Mesothelial cell of epicardium (in vitro differentiated cells): ENCODE data around the gene ENG. TPM values are rescaled to one million over a fixed set of nuclear protein-coding genes. Genes with fewer than 3 reads are reported as not detected.

ENCODE experiments used
- DNase-seq, 2 experiments: peaks; one replicate each; pipeline ENCODE4 v3.0.0; 2021; ENCODE audit warnings: low spot score in 2 of 2; ENCODE audit not compliant: unreplicated experiment in 2 of 2
- H3K27ac Mint-ChIP-seq: 2 replicates; pipeline ENCODE4 v1.8.0; 2021; ENCODE audit warnings: mixed read lengths
- H3K27me3 Mint-ChIP-seq: 2 replicates; pipeline ENCODE4 v1.8.0; 2021; ENCODE audit warnings: low read depth, mixed read lengths
- H3K36me3 Mint-ChIP-seq: 2 replicates; pipeline ENCODE4 v1.8.0; 2021; ENCODE audit warnings: mixed read lengths
- H3K4me1 Mint-ChIP-seq: 2 replicates; pipeline ENCODE4 v1.8.0; 2021; ENCODE audit warnings: mixed read lengths
- H3K4me3 Mint-ChIP-seq: 2 replicates; pipeline ENCODE4 v1.8.0; 2021; ENCODE audit warnings: mild to moderate bottlenecking, moderate library complexity, mixed read lengths
- H3K9me3 Mint-ChIP-seq: 2 replicates; pipeline ENCODE4 v1.8.0; 2021; ENCODE audit warnings: mixed read lengths
- CTCF ChIP-seq: fragments of 200-600 bp; sonication (generic); IDR thresholded peaks from one replicate; pipeline ENCODE4 v1.5.0; 2021; ENCODE audit warnings: antibody characterized with exemption; ENCODE audit not compliant: unreplicated experiment
- total RNA-seq: library from RNA; stranded (reverse); gene quantifications from 3 replicates; pipeline ENCODE4 v1.2.1, GENCODE V29; 2021

ENG gene
- total RNA-seq, 1 donor from 2014 or later, result 8.5 TPM

GRCh38 chr9:127770905-127771569 is 83.4 kb downstream of the ENG start:
- H3K9me3 Mint-ChIP-seq, result no peaks in the 10 kb centered on the region
- H3K36me3 Mint-ChIP-seq, result no peaks in the 10 kb centered on the region
- H3K4me3 Mint-ChIP-seq, result peak overlapping the region; percentile 80
- peak; percentile 99 for DNase-seq
- peak overlapping the region; percentile 77 for H3K27ac Mint-ChIP-seq
- no peaks in the 10 kb centered on the region for H3K27me3 Mint-ChIP-seq
- TF ChIP-seq CTCF, result no peak
- H3K4me1 Mint-ChIP-seq, result peaks cover 39% of the 10 kb centered on the region

GRCh38 chr9:127770583-127770904 is 83.9 kb downstream of the ENG start:
- Mint-ChIP-seq H3K27ac (peak overlapping the region; percentile 77), H3K4me1 (peaks cover 39% of the 10 kb centered on the region), H3K27me3 (peaks cover under 1% of the 10 kb centered on the region), H3K4me3 (peak overlapping the region; percentile 80), H3K36me3 (no peaks in the 10 kb centered on the region), H3K9me3 (no peaks in the 10 kb centered on the region)
- TF ChIP-seq CTCF, result no peak
- DNase-seq, result no peak

- DNase-seq, result no peak
- no peak for TF ChIP-seq CTCF
- H3K4me1 Mint-ChIP-seq, result peaks cover 39% of the 10 kb centered on the region
- H3K27ac Mint-ChIP-seq, result peak overlapping the region; percentile 77
- no peaks in the 10 kb centered on the region for H3K36me3 Mint-ChIP-seq
- peak overlapping the region; percentile 80 for H3K4me3 Mint-ChIP-seq
- peaks cover 2% of the 10 kb centered on the region for H3K27me3 Mint-ChIP-seq
- H3K9me3 Mint-ChIP-seq, result no peaks in the 10 kb centered on the region
Measured at GRCh38 chr9:127769929-127770582, 84.4 kb downstream of the ENG start.

- no peak overlapping the region for H3K4me3 Mint-ChIP-seq
- H3K27me3 Mint-ChIP-seq, result peaks cover 4% of the 10 kb centered on the region
- DNase-seq, result no peak
- peak overlapping the region; percentile 99 for H3K27ac Mint-ChIP-seq
- peaks cover 39% of the 10 kb centered on the region for H3K4me1 Mint-ChIP-seq
- H3K36me3 Mint-ChIP-seq, result no peaks in the 10 kb centered on the region
- no peak for TF ChIP-seq CTCF
- H3K9me3 Mint-ChIP-seq, result no peaks in the 10 kb centered on the region
Measured at GRCh38 chr9:127769101-127769500, 85.4 kb downstream of the ENG start.

- Mint-ChIP-seq H3K4me1 (peaks cover 39% of the 10 kb centered on the region), H3K27me3 (peaks cover 8% of the 10 kb centered on the region), H3K36me3 (no peaks in the 10 kb centered on the region), H3K4me3 (no peak overlapping the region), H3K27ac (peak overlapping the region; percentile 99), H3K9me3 (no peaks in the 10 kb centered on the region)
- TF ChIP-seq CTCF, result no peak
- no peak for DNase-seq
Measured at GRCh38 chr9:127768698-127769097, 85.8 kb downstream of the ENG start.
